Nucleus accumbens (tissue), 56 donors: ENCODE data around the gene SUPT7L.
"Not testable (repeated sequence)": the region's sequence is repeated elsewhere in the genome, so short reads cannot be mapped to it uniquely, and the experiment has no call there.

ENCODE experiments used
- DNase-seq, 56 donors: peaks; one replicate each; lab custom pipeline; 2025; lab: John Stamatoyannopoulos, UW

Gene SUPT7L

GRCh38 chr2:27640722-27641245 is 22.6 kb downstream of the SUPT7L start:
- DNase-seq, result no peak

DNA sequence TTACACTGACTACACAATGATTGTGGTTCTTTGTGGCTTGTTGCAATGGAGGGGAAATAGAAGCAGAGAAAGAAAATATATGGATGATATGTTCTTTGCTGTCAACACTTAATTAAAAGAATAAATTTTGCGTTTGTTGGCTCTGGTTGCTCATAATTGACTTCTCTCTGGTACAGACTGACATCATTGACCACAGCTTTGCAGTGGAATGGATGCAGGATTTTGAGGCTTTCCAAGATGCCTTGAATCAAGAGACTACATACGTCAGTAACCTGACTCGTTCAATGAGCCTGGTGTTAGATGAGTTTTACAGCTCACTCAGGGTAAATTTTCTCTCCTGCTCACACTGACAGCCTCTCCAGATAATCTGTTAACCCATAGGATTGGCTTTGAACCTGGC is 24.7 kb downstream of the SUPT7L start:
- DNase-seq, result no peak

- no peak for DNase-seq
These were observed 25.3 kb downstream of the SUPT7L start for GRCh38 chr2:27638037-27638637.

GRCh38 chr2:27636766-27637165 is 26.6 kb downstream of the SUPT7L start:
- DNase-seq, result no peak

- DNase-seq, result no peak
These were observed 29.1 kb downstream of the SUPT7L start for GRCh38 chr2:27634291-27634690.

- not testable (repeated sequence) for DNase-seq
These were observed 33.2 kb downstream of the SUPT7L start for GRCh38 chr2:27630257-27630656.

GRCh38 chr2:27628767-27629709 is 34.4 kb downstream of the SUPT7L start, which contains the start of the genes CCDC121 and GPN1:
TSS of gene CCDC121 (minus strand) at chr2:27629012. CDS start at chr2:27627799, 1,213 bp downstream.
TSS of gene GPN1 (plus strand) at chr2:27629050. CDS start at chr2:27629059, 9 bp downstream.
- DNase-seq, result peak; percentile 45 to 96 (median 86)

DNA sequence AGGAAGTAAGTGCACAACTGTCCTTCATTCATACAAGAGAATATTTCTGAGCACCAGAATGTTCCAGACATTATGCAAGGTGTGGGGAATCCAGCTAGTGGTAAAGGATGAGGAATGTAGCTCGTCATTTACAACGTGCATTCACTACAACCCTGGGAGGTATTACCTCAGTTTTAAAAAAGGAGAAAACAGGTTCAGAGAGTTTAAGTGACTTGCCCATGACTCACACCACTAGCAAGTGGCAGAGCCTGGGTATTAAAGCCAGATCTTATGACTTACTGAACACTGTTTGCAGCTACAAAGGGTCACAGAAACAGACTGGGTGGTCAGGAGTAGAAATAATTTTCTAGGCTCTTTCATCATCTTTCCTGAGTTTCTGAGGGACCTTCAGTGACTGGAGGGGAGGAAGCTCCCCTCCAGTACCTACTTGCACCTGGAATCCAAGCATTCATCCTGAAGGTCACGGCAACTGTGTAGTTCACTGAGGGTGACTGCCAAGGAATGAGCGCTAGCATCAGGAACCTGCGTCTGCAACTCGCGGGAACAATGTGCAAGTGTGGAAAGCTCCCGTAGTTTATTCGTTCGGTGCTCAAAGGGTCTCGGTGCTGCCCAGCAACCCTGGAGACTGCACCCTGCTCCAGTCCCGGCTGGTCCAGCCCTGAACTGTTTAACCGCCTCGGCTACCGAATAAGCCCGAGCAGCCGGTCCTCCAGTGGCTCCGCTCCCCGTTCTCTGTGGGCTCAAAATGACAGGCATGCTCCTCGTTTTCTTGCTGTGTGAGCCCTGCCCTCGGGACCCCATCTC is 35.2 kb downstream of the SUPT7L start:
- peak in 16 of 56 donors; percentile 6 to 61 (median 51) for DNase-seq

GRCh38 chr2:27626921-27627320 is 36.5 kb downstream of the SUPT7L start:
- DNase-seq, result peak in 1 of 56 donors; percentile 15

DNA sequence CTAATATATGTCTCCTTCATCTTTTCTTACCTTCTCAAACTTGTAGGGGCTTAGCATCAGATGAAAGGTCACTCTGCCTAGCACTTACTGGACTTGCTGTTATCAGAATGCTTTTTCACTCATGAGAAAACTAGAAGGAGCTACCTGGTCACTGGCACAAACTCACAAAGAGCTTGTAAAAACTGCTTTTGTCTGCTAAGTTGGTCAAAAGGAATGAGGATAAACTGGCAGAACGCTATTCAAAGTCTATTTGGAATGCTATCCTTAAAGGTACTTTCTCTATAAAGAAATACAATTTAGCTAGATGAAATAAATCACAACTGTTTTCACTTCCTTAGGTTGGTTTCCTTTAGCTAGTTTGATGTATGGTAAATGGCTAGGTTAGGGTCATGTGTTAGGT is 37.1 kb downstream of the SUPT7L start:
- DNase-seq, result not testable (repeated sequence)

GRCh38 chr2:27624943-27625342 is 38.5 kb downstream of the SUPT7L start:
- no peak for DNase-seq

- no peak for DNase-seq
These were observed 40.5 kb downstream of the SUPT7L start for GRCh38 chr2:27622921-27623384.

GRCh38 chr2:27621524-27621923 is 41.9 kb downstream of the SUPT7L start:
- no peak for DNase-seq

- no peak for DNase-seq
These were observed 48.1 kb downstream of the SUPT7L start for GRCh38 chr2:27615316-27615715.

GRCh38 chr2:27613985-27614384 is 49.4 kb downstream of the SUPT7L start:
- DNase-seq, result no peak

- no peak for DNase-seq
These were observed 56.8 kb downstream of the SUPT7L start for GRCh38 chr2:27606611-27607010.
